Ectodermal cell (in vitro differentiated cells): Measurements from ENCODE around the gene MAGEC3.

Experiments used
- H3K27ac ChIP-seq: 2 replicates; pipeline ENCODE4 v1.7.0; 2013; ENCODE audit warnings: mild to moderate bottlenecking, low read depth, low read length; ENCODE audit not compliant: insufficient read depth, poor library complexity, severe bottlenecking
- H3K27me3 ChIP-seq: 2 replicates; pipeline ENCODE4 v1.7.0; 2013; ENCODE audit warnings: mild to moderate bottlenecking, low read length; ENCODE audit not compliant: insufficient read depth, control insufficient read depth, poor library complexity, severe bottlenecking
- H3K36me3 ChIP-seq: one replicate; pipeline ENCODE4 v1.7.0; 2013; ENCODE audit warnings: low read length; ENCODE audit not compliant: control insufficient read depth, insufficient read depth
- H3K4me1 ChIP-seq: one replicate; pipeline ENCODE4 v1.7.0; 2013; ENCODE audit warnings: low read length; ENCODE audit not compliant: control insufficient read depth, insufficient read depth
- H3K4me3 ChIP-seq: 2 replicates; pipeline ENCODE4 v1.7.0; 2013; ENCODE audit warnings: low read depth, low read length, control low read depth; ENCODE audit not compliant: insufficient read depth
- H3K9me3 ChIP-seq: 2 replicates; pipeline ENCODE4 v1.7.0; 2013; ENCODE audit warnings: mild to moderate bottlenecking, low read length, moderate library complexity; ENCODE audit not compliant: control insufficient read depth
- WGBS, 2 experiments: methylation state at CpG; one replicate each; pipeline ENCODE4 v1.1.7; 2013; ENCODE audit warnings: missing lambda C conversion rate in 2 of 2; 5-methylcytosine and 5-hydroxymethylcytosine counted together

Gene MAGEC3

DNA sequence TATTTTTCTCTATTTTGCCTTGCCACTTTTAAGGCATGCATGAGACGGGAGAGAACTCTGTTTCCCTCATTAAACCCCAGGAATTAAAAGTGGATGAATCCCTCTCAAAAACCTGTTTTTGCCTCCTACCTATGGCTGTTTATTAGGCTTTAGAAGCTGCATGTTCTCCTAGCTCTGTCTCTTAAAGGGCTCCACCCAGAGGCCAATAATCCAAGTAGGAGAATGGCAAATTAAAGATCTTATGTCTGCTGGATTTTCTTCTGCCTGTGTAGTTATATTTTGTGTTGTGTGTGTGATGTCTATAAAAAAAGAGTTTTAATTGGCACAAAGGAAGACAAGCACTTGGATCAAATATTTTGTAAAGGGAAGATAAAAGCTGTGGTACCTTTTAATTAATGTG is 98.0 kb downstream of the MAGEC3 start:
- H3K36me3 ChIP-seq, result no peaks in the 10 kb centered on the region
- no peaks in the 10 kb centered on the region for H3K27me3 ChIP-seq
- WGBS, 2 experiments, result 77% methylated on average over 1 of the region's 1 CpG; no CpG with 5 or more reads in 1 of the 2 experiments
- no peak overlapping the region for H3K27ac ChIP-seq
- no peaks in the 10 kb centered on the region for H3K9me3 ChIP-seq
- H3K4me1 ChIP-seq, result no peaks in the 10 kb centered on the region
- no peak overlapping the region for H3K4me3 ChIP-seq

DNA sequence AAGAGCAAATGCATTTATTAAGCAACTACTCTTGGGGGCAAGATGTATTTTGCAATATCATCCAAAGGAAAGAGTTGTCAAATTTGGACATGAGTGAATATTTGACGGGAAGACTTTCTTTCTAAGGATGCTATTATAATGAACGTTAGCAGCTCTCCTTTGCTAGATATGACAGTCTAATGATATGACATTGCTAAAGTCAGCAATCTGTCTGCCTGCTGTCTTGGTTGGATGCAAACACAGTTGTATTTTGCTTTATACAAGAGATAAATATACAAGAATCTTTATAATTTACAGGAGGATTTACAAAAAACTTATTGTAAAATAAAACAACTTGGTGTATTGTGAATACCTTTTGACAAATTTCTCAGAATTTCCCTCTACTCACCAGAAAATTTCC is 103.1 kb downstream of the MAGEC3 start:
- Histone ChIP-seq H3K27ac (no peak overlapping the region), H3K4me3 (no peak overlapping the region), H3K27me3 (no peaks in the 10 kb centered on the region), H3K9me3 (no peaks in the 10 kb centered on the region), H3K36me3 (no peaks in the 10 kb centered on the region), H3K4me1 (no peaks in the 10 kb centered on the region)
- WGBS, 2 experiments, result 92 to 96% methylated on average over 2 of the region's 2 CpGs

DNA sequence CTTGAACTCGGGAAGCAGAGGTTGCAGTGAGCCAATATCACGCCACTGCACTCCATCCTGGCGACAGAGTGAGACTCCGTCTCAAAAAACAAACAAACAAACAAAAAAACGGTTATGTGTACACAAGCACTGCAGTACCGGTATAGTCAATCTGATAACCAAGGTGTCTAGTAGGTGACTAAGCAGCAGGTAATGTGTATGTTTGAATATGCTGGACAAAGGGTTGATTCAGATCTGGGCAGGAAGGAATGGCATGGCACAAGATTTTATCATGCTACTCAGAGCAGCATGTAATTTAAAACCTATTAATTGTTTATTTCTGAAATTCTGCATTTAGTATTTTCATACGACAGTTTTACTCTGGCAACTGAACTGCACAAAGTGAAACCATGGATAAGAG is 107.3 kb downstream of the MAGEC3 start:
- Histone ChIP-seq H3K27me3 (no peaks in the 10 kb centered on the region), H3K27ac (no peak overlapping the region), H3K36me3 (no peaks in the 10 kb centered on the region), H3K4me1 (no peaks in the 10 kb centered on the region), H3K4me3 (no peak overlapping the region), H3K9me3 (no peaks in the 10 kb centered on the region)
- WGBS, 2 experiments, result 74 to 79% methylated on average over 6 of the region's 7 CpGs

DNA sequence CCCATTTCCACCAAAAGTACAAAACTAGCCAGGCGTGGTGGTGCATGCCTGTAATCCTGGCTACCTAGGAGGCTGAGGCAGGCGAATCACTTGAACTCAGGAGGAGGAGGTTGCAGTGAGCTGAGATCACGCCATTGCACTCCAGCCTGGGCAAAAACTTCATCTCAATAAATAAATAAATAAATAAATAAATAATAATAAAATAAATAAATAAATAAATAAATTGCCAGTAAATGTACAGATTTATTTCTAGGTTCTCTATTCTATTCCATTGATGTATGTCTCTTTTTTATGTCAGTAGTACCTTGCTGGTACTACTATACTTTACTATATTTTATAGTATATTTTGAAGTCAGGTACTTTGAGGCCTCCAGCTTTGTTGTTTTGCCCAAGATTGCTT is 109.2 kb downstream of the MAGEC3 start:
- Histone ChIP-seq H3K36me3 (no peaks in the 10 kb centered on the region), H3K9me3 (no peaks in the 10 kb centered on the region), H3K27me3 (no peaks in the 10 kb centered on the region), H3K4me1 (no peaks in the 10 kb centered on the region), H3K4me3 (no peak overlapping the region), H3K27ac (no peak overlapping the region)
- WGBS, 2 experiments, result 96 to 100% methylated on average over 1 to 2 of the region's 3 CpGs
